Measurements from ENCODE around the gene PNMT. TPM values are rescaled to one million over a fixed set of nuclear protein-coding genes. Genes with fewer than 3 reads are reported as not detected.

The PNMT gene
- polyA plus RNA-seq, 3 donors, result not detected

- Histone ChIP-seq H2AFZ (ENCODE audit: insufficient read depth, low read depth, low read length, poor library complexity, severe bottlenecking) (no peak overlapping the region), H3K27ac (ENCODE audit: low read depth in 1 of 2, low read length in 2 of 2) (no peak overlapping the region), H3K27me3 (ENCODE audit: control insufficient read depth in 2 of 2, insufficient read depth in 2 of 2, low read length in 2 of 2) (no peaks in the 10 kb centered on the region), H4K20me1 (ENCODE audit: insufficient read depth, low read length) (no peaks in the 10 kb centered on the region), H3K36me3 (replicated peaks in 1 of 2; ENCODE audit: control insufficient read depth in 1 of 2, insufficient read depth in 2 of 2, low read length in 2 of 2) (no peaks in the 10 kb centered on the region), H3K9me3 (replicated peaks in 1 of 2; ENCODE audit: control insufficient read depth in 1 of 2, insufficient read depth in 1 of 2, low read length in 2 of 2) (no peaks in the 10 kb centered on the region), H3K4me3 (replicated peaks in 1 of 3; ENCODE audit: low read depth in 2 of 3, low read length in 3 of 3) (no peak overlapping the region), H3K4me1 (ENCODE audit: control insufficient read depth in 1 of 2, insufficient read depth in 2 of 2, low read length in 2 of 2) (no peaks in the 10 kb centered on the region), H3K4me2 (replicated peaks; ENCODE audit: extremely low read depth, low read length, poor library complexity, severe bottlenecking) (no peak overlapping the region), H3K9ac (ENCODE audit: insufficient read depth, low read length, poor library complexity, severe bottlenecking) (no peak overlapping the region), H3K79me2 (ENCODE audit: insufficient read depth, low read length) (no peaks in the 10 kb centered on the region)
- H3K4me1 Mint-ChIP-seq, result no peaks in the 10 kb centered on the region
- peaks cover 0 to 4% (median 4%) of the 10 kb centered on the region in 3 donors for H3K27me3 Mint-ChIP-seq (ENCODE audit: low read depth in 3 of 3)
- no peaks in the 10 kb centered on the region for H3K36me3 Mint-ChIP-seq
- H3K4me3 Mint-ChIP-seq, result no peak overlapping the region
- H3K27ac Mint-ChIP-seq, result no peak overlapping the region
- whole genome bisulfite sequencing (ENCODE audit: insufficient coverage), result 92% methylated on average over 9 of the region's 10 CpGs
- TF ChIP-seq CTCF (IDR thresholded peaks at IDR 0.05), result no peak
- DNase-seq, result no peak
- intact Hi-C loops (cut with micrococcal nuclease), result no loop called here
- H3K9me3 Mint-ChIP-seq, result no peaks in the 10 kb centered on the region
Observed at GRCh38 chr17:39711851-39712250, 43.6 kb downstream of the PNMT start.

- no peaks in the 10 kb centered on the region for H3K79me2 ChIP-seq (ENCODE audit: insufficient read depth, low read length)
- H2AFZ ChIP-seq (ENCODE audit: insufficient read depth, low read depth, low read length, poor library complexity, severe bottlenecking), result no peak overlapping the region
- Mint-ChIP-seq H3K4me3 (no peak overlapping the region), H3K4me1 (peaks cover 2% of the 10 kb centered on the region), H3K27me3 (ENCODE audit: low read depth in 3 of 3) (peaks cover 0 to 5% (median 4%) of the 10 kb centered on the region in 3 donors), H3K9me3 (no peaks in the 10 kb centered on the region), H3K36me3 (no peaks in the 10 kb centered on the region), H3K27ac (no peak overlapping the region)
- 96% methylated on average over 3 of the region's 4 CpGs for WGBS (ENCODE audit: insufficient coverage)
- no peak overlapping the region for H3K27ac ChIP-seq (ENCODE audit: low read depth in 1 of 2, low read length in 2 of 2)
- no peaks in the 10 kb centered on the region for H4K20me1 ChIP-seq (ENCODE audit: insufficient read depth, low read length)
- no peaks in the 10 kb centered on the region for H3K9me3 ChIP-seq (replicated peaks in 1 of 2; ENCODE audit: control insufficient read depth in 1 of 2, insufficient read depth in 1 of 2, low read length in 2 of 2)
- no peaks in the 10 kb centered on the region for H3K36me3 ChIP-seq (replicated peaks in 1 of 2; ENCODE audit: control insufficient read depth in 1 of 2, insufficient read depth in 2 of 2, low read length in 2 of 2)
- no peak for TF ChIP-seq CTCF (IDR thresholded peaks at IDR 0.05)
- H3K4me2 ChIP-seq (replicated peaks; ENCODE audit: extremely low read depth, low read length, poor library complexity, severe bottlenecking), result no peak overlapping the region
- H3K27me3 ChIP-seq (ENCODE audit: control insufficient read depth in 2 of 2, insufficient read depth in 2 of 2, low read length in 2 of 2), result no peaks in the 10 kb centered on the region
- intact Hi-C loops (cut with micrococcal nuclease), result no loop called here
- DNase-seq, result no peak
- peaks cover 0 to 2% of the 10 kb centered on the region in 2 donors for H3K4me1 ChIP-seq (ENCODE audit: control insufficient read depth in 1 of 2, insufficient read depth in 2 of 2, low read length in 2 of 2)
- no peak overlapping the region for H3K4me3 ChIP-seq (replicated peaks in 1 of 3; ENCODE audit: low read depth in 2 of 3, low read length in 3 of 3)
- H3K9ac ChIP-seq (ENCODE audit: insufficient read depth, low read length, poor library complexity, severe bottlenecking), result no peak overlapping the region
Observed at GRCh38 chr17:39714234-39714633, 46.0 kb downstream of the PNMT start.

All from CD14-positive monocyte (primary cell).